HepG2 (cell line): ENCODE results near the gene CA9. TPM values are rescaled to one million over a fixed set of nuclear protein-coding genes. Genes with fewer than 3 reads are reported as not detected.
A peak's percentile ranks its signal among the peaks of the same experiment; 100 is the strongest.

Source experiments
- ERF ChIP-seq: IDR thresholded peaks from 2 replicates; pipeline ENCODE4 v1.6.1; 2018; ENCODE audit warnings: missing biosample characterization, missing genetic modification reagents
- HNF4G ChIP-seq, 2 experiments: sonication (generic) in 1 of 2; formaldehyde crosslinking in 1 of 2; IDR thresholded peaks; 2 replicates each; pipeline versions ENCODE4 v1.4.0 to v1.6.1; 2011 to 2020; ENCODE audit warnings: borderline replicate concordance in 2 of 2, low read depth in 2 of 2, mild to moderate bottlenecking in 2 of 2, low read length in 1 of 2, missing genetic modification reagents in 1 of 2, moderate library complexity in 1 of 2
- JUN ChIP-seq: sonication (generic); formaldehyde crosslinking; IDR thresholded peaks from 2 replicates; pipeline ENCODE4 v1.4.0; 2020; ENCODE audit warnings: mild to moderate bottlenecking, missing genetic modification reagents
- MXI1 ChIP-seq: IDR thresholded peaks from 3 replicates; pipeline ENCODE4 v1.6.1; 2012; ENCODE audit warnings: low read depth, low read length, inconsistent platforms, borderline replicate concordance
- RXRB ChIP-seq: IDR thresholded peaks from 2 replicates; pipeline ENCODE4 v1.6.1; 2016; ENCODE audit warnings: borderline replicate concordance, missing genetic modification reagents, missing compliant biosample characterization
- SAP130 ChIP-seq: IDR thresholded peaks from 2 replicates; pipeline ENCODE4 v1.6.1; 2016; ENCODE audit warnings: low read depth
- ZNF335 ChIP-seq: sonication (generic); formaldehyde crosslinking; IDR thresholded peaks from 2 replicates; pipeline ENCODE4 v1.4.0; 2020; ENCODE audit warnings: missing genetic modification reagents
- ZSCAN30 ChIP-seq: sonication (generic); formaldehyde crosslinking; IDR thresholded peaks from 2 replicates; pipeline ENCODE4 v1.5.0; 2020; ENCODE audit warnings: mild to moderate bottlenecking, missing genetic modification reagents
- polyA plus RNA-seq, 8 experiments: library from polyadenylated mRNA; depleted of rRNA in 3 of 8; stranded (reverse) in 7 of 8; unstranded in 1 of 8; fragments of >200 nt; fragmentation: Illumina TruSeq in 4 of 8; extraction: Trizol in 4 of 8; gene quantifications; 2 replicates each; pipeline versions ENCODE4 v1.2.1 to v1.2.3, GENCODE V29; 2011 to 2016; ENCODE audit warnings: low read depth in 4 of 8, missing spikeins in 1 of 8, mixed read lengths in 1 of 8; ENCODE audit not compliant: insufficient read depth in 1 of 8
- total RNA-seq, 5 experiments: library from RNA; depleted of rRNA; stranded (reverse); fragments of >200 nt; fragmentation: Illumina TruSeq; extraction: Trizol; gene quantifications; 2 replicates each; pipeline ENCODE4 v1.2.3, GENCODE V29; 2016; ENCODE audit warnings: low read depth in 1 of 5
- TF ChIP-seq, protein P1 (sequence below): sonication (generic); formaldehyde crosslinking; IDR thresholded peaks from 2 replicates; pipeline ENCODE4 v1.4.0; 2020; ENCODE audit warnings: mild to moderate bottlenecking, missing genetic modification reagents, borderline replicate concordance
- TF ChIP-seq, protein P2 (sequence below): sonication (generic); formaldehyde crosslinking; IDR thresholded peaks from 2 replicates; pipeline ENCODE4 v1.4.0; 2020; ENCODE audit warnings: missing genetic modification reagents
- TF ChIP-seq, protein P3 (sequence below): sonication (generic); formaldehyde crosslinking; IDR thresholded peaks from 2 replicates; pipeline ENCODE4 v1.4.0; 2020; ENCODE audit warnings: missing genetic modification reagents, borderline replicate concordance
- TF ChIP-seq, protein P4 (sequence below): sonication (generic); formaldehyde crosslinking; IDR thresholded peaks from 2 replicates; pipeline ENCODE4 v1.5.1; 2020; ENCODE audit warnings: mild to moderate bottlenecking, missing genetic modification reagents, moderate library complexity
- TF ChIP-seq, protein P5 (sequence below): sonication (generic); IDR thresholded peaks from 2 replicates; pipeline ENCODE4 v1.6.1; 2016; ENCODE audit warnings: low read depth, borderline replicate concordance

Gene CA9
- total and polyA plus RNA-seq, 2 of the 13 experiments (the other 11 are each of a cell fraction or from before 2014, with no cell fraction given): 0.13 to 152 TPM

DNA sequence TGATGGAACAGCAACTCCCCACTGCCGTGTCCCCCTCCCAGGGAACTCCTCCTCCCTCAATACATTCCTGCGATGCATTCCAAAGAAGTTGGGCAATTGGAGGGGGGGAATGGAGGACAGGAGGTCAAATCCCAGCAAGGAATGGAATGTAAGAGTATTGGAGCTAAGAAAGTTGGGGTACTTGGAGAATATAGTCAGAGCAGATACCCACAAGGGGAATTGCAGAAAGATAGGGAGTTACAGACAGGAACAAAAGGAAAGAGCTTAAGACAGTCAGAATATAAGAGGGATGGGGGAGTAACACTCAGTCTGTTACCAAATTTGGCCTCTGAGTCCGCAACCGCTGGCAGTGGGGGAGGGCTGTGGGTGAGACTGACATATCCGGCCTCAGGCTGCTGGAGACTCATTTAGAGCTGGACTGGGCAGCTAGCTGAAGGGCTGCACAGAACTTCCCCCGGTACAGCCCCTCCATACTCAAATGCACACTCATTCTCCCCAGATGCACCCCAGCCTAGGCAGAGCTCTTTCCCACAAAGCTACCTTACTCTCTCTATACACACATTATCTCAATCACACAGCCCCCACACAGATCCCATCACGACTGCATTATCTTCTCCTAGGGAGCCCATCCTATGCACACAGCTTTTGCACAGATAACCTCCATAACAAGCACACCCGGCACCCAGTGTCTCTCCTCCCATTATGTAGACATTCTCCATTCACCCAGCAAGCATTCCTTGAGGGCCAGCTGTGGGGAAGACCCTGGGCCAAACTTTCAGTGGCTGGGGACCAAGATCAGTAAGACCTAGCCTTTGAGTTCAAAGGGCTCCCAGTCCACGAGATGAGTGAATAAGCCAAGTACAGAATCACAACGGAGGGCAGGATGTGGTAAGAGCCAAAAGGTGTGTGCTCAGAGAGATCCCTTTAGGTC lies 54.6 kb downstream of the CA9 start (continued):
- TF ChIP-seq, protein P1, sequence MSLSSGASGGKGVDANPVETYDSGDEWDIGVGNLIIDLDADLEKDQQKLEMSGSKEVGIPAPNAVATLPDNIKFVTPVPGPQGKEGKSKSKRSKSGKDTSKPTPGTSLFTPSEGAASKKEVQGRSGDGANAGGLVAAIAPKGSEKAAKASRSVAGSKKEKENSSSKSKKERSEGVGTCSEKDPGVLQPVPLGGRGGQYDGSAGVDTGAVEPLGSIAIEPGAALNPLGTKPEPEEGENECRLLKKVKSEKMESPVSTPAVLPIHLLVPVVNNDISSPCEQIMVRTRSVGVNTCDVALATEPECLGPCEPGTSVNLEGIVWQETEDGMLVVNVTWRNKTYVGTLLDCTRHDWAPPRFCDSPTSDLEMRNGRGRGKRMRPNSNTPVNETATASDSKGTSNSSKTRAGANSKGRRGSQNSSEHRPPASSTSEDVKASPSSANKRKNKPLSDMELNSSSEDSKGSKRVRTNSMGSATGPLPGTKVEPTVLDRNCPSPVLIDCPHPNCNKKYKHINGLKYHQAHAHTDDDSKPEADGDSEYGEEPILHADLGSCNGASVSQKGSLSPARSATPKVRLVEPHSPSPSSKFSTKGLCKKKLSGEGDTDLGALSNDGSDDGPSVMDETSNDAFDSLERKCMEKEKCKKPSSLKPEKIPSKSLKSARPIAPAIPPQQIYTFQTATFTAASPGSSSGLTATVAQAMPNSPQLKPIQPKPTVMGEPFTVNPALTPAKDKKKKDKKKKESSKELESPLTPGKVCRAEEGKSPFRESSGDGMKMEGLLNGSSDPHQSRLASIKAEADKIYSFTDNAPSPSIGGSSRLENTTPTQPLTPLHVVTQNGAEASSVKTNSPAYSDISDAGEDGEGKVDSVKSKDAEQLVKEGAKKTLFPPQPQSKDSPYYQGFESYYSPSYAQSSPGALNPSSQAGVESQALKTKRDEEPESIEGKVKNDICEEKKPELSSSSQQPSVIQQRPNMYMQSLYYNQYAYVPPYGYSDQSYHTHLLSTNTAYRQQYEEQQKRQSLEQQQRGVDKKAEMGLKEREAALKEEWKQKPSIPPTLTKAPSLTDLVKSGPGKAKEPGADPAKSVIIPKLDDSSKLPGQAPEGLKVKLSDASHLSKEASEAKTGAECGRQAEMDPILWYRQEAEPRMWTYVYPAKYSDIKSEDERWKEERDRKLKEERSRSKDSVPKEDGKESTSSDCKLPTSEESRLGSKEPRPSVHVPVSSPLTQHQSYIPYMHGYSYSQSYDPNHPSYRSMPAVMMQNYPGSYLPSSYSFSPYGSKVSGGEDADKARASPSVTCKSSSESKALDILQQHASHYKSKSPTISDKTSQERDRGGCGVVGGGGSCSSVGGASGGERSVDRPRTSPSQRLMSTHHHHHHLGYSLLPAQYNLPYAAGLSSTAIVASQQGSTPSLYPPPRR (CRISPR knock-in tag): 0 out of 2 replicates have a peak, but pooled peaks have one; percentile 23
- TF ChIP-seq HNF4G (IDR thresholded peaks at IDR 0.05; ENCODE audit: borderline replicate concordance, low read depth, low read length) (peak; percentile 69), HNF4G (CRISPR knock-in tag; IDR thresholded peaks at IDR 0.05; ENCODE audit: borderline replicate concordance, low read depth) (no peak), ZSCAN30 (CRISPR knock-in tag) (no peak), MXI1 (no peak), ZNF335 (CRISPR knock-in tag) (no peak), SAP130 (peak; percentile 46), JUN (CRISPR knock-in tag) (no peak), RXRB (peak; percentile 37; the same call in 1 of the 2 replicates), ERF (no peak)
- TF ChIP-seq, protein P2, sequence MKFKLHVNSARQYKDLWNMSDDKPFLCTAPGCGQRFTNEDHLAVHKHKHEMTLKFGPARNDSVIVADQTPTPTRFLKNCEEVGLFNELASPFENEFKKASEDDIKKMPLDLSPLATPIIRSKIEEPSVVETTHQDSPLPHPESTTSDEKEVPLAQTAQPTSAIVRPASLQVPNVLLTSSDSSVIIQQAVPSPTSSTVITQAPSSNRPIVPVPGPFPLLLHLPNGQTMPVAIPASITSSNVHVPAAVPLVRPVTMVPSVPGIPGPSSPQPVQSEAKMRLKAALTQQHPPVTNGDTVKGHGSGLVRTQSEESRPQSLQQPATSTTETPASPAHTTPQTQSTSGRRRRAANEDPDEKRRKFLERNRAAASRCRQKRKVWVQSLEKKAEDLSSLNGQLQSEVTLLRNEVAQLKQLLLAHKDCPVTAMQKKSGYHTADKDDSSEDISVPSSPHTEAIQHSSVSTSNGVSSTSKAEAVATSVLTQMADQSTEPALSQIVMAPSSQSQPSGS (CRISPR knock-in tag): no peak
- TF ChIP-seq, protein P3, sequence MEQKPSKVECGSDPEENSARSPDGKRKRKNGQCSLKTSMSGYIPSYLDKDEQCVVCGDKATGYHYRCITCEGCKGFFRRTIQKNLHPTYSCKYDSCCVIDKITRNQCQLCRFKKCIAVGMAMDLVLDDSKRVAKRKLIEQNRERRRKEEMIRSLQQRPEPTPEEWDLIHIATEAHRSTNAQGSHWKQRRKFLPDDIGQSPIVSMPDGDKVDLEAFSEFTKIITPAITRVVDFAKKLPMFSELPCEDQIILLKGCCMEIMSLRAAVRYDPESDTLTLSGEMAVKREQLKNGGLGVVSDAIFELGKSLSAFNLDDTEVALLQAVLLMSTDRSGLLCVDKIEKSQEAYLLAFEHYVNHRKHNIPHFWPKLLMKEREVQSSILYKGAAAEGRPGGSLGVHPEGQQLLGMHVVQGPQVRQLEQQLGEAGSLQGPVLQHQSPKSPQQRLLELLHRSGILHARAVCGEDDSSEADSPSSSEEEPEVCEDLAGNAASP: peak; percentile 31; the same call in 1 of the 2 replicates
- TF ChIP-seq, protein P4, sequence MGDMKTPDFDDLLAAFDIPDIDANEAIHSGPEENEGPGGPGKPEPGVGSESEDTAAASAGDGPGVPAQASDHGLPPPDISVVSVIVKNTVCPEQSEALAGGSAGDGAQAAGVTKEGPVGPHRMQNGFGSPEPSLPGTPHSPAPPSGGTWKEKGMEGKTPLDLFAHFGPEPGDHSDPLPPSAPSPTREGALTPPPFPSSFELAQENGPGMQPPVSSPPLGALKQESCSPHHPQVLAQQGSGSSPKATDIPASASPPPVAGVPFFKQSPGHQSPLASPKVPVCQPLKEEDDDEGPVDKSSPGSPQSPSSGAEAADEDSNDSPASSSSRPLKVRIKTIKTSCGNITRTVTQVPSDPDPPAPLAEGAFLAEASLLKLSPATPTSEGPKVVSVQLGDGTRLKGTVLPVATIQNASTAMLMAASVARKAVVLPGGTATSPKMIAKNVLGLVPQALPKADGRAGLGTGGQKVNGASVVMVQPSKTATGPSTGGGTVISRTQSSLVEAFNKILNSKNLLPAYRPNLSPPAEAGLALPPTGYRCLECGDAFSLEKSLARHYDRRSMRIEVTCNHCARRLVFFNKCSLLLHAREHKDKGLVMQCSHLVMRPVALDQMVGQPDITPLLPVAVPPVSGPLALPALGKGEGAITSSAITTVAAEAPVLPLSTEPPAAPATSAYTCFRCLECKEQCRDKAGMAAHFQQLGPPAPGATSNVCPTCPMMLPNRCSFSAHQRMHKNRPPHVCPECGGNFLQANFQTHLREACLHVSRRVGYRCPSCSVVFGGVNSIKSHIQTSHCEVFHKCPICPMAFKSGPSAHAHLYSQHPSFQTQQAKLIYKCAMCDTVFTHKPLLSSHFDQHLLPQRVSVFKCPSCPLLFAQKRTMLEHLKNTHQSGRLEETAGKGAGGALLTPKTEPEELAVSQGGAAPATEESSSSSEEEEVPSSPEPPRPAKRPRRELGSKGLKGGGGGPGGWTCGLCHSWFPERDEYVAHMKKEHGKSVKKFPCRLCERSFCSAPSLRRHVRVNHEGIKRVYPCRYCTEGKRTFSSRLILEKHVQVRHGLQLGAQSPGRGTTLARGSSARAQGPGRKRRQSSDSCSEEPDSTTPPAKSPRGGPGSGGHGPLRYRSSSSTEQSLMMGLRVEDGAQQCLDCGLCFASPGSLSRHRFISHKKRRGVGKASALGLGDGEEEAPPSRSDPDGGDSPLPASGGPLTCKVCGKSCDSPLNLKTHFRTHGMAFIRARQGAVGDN (CRISPR knock-in tag): 0 out of 2 replicates have a peak, but pooled peaks have one; percentile 15
- TF ChIP-seq, protein P5, sequence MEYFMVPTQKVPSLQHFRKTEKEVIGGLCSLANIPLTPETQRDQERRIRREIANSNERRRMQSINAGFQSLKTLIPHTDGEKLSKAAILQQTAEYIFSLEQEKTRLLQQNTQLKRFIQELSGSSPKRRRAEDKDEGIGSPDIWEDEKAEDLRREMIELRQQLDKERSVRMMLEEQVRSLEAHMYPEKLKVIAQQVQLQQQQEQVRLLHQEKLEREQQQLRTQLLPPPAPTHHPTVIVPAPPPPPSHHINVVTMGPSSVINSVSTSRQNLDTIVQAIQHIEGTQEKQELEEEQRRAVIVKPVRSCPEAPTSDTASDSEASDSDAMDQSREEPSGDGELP: no peak
